ENCODE data around the gene FAM149B1.

FAM149B1 gene

DNA sequence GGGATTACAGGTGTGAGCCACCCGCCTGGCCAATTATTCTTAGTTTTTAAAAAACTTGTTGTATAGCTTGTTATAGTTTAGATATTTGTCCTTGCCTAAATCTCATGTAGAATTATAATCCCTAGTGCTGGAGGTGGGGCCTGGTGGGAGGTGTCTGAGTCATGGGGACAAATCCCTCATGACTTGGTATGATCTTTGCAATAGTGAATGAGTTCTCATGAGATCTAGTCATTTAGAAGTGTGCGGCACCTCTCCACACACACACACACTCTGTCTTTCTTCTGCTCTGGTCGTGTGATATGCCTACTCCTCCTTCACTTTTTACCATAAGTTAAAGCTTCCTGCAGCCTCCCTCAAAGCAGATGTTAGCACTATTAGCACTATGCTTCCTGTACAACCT, 37.2 kb downstream of the FAM149B1 start:
- no peak overlapping the region for H3K4me2 ChIP-seq (ENCODE audit: insufficient read depth, low read length)
- no peaks in the 10 kb centered on the region for H3K27me3 ChIP-seq (ENCODE audit: insufficient read depth, low read length, poor library complexity)
- ATAC-seq (ENCODE audit: insufficient read depth, low read depth) = no peak
- H3K9me3 ChIP-seq (ENCODE audit: insufficient read depth, low read length, severe bottlenecking) = no peaks in the 10 kb centered on the region
- TF ChIP-seq CTCF (IDR thresholded peaks at IDR 0.05; ENCODE audit: borderline replicate concordance, extremely low read depth, low read length, poor library complexity, severe bottlenecking) = no peak
- no peak overlapping the region for H3K9ac ChIP-seq (ENCODE audit: low read depth, low read length)
- no peak overlapping the region for H2AFZ ChIP-seq (ENCODE audit: low read depth, low read length)
- no peaks in the 10 kb centered on the region for H3K4me1 ChIP-seq (ENCODE audit: insufficient read depth, low read length)
- H3K36me3 ChIP-seq (ENCODE audit: insufficient read depth, low read length) = peaks cover 5% of the 10 kb centered on the region; the same call in 1 of the 2 replicates
- no peak overlapping the region for H3K4me3 ChIP-seq (ENCODE audit: low read depth in 1 of 2, low read length in 2 of 2)
- H3K79me2 ChIP-seq (ENCODE audit: insufficient read depth, low read length) = no peaks in the 10 kb centered on the region
- no peaks in the 10 kb centered on the region for H4K20me1 ChIP-seq (ENCODE audit: insufficient read depth, low read length)
- DNase-seq = no peak
- no peak overlapping the region for H3K27ac ChIP-seq (ENCODE audit: low read length)

GRCh38 chr10:73205890-73206289, 38.0 kb downstream of the FAM149B1 start:
- TF ChIP-seq CTCF (IDR thresholded peaks at IDR 0.05; ENCODE audit: borderline replicate concordance, extremely low read depth, low read length, poor library complexity, severe bottlenecking) = no peak
- no peak for TF ChIP-seq EZH2 (IDR thresholded peaks at IDR 0.05; ENCODE audit: borderline replicate concordance, low read depth, low read length, severe bottlenecking)
- Histone ChIP-seq H4K20me1 (ENCODE audit: insufficient read depth, low read length) (no peaks in the 10 kb centered on the region), H3K27ac (ENCODE audit: low read length) (no peak overlapping the region), H3K27me3 (ENCODE audit: insufficient read depth, low read length, poor library complexity) (no peaks in the 10 kb centered on the region), H3K9me3 (ENCODE audit: insufficient read depth, low read length, severe bottlenecking) (no peaks in the 10 kb centered on the region), H2AFZ (ENCODE audit: low read depth, low read length) (no peak overlapping the region), H3K4me1 (ENCODE audit: insufficient read depth, low read length) (no peaks in the 10 kb centered on the region), H3K36me3 (ENCODE audit: insufficient read depth, low read length) (peaks cover 13% of the 10 kb centered on the region; the same call in 1 of the 2 replicates), H3K9ac (ENCODE audit: low read depth, low read length) (no peak overlapping the region), H3K4me3 (ENCODE audit: low read depth in 1 of 2, low read length in 2 of 2) (no peak overlapping the region), H3K79me2 (ENCODE audit: insufficient read depth, low read length) (no peaks in the 10 kb centered on the region), H3K4me2 (ENCODE audit: insufficient read depth, low read length) (no peak overlapping the region)
- ATAC-seq (ENCODE audit: insufficient read depth, low read depth) = no peak
- no peak for DNase-seq

DNA sequence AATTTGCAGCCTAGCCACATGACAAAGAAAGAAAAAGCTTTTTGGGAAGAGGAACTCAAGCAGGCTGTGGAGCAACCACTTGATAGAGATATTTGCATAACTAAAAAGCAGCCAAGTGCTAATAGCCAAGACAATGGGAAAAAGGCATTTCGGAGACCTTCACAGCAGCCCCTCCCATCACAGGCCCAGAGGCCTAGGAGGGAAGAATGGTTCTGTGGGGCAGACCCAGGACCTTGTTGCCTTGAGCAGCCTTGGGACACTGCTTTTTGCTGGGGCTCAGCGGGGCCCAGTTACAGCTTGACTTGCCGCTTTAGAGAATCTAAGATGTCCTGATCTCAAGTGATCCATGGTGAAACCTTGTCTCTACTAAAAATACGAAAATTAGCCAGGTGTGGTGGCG, 38.5 kb downstream of the FAM149B1 start:
- no peak overlapping the region for H3K4me2 ChIP-seq (ENCODE audit: insufficient read depth, low read length)
- peaks cover 14% of the 10 kb centered on the region; the same call in 1 of the 2 replicates for H3K36me3 ChIP-seq (ENCODE audit: insufficient read depth, low read length)
- DNase-seq (no peak), ATAC-seq (ENCODE audit: insufficient read depth, low read depth) (no peak)
- no peaks in the 10 kb centered on the region for H3K27me3 ChIP-seq (ENCODE audit: insufficient read depth, low read length, poor library complexity)
- no peaks in the 10 kb centered on the region for H3K4me1 ChIP-seq (ENCODE audit: insufficient read depth, low read length)
- no peak overlapping the region for H2AFZ ChIP-seq (ENCODE audit: low read depth, low read length)
- H3K4me3 ChIP-seq (ENCODE audit: low read depth in 1 of 2, low read length in 2 of 2) = no peak overlapping the region
- no peak for TF ChIP-seq EZH2 (IDR thresholded peaks at IDR 0.05; ENCODE audit: borderline replicate concordance, low read depth, low read length, severe bottlenecking)
- TF ChIP-seq CTCF (IDR thresholded peaks at IDR 0.05; ENCODE audit: borderline replicate concordance, extremely low read depth, low read length, poor library complexity, severe bottlenecking) = no peak
- H3K9ac ChIP-seq (ENCODE audit: low read depth, low read length) = no peak overlapping the region
- no peaks in the 10 kb centered on the region for H3K79me2 ChIP-seq (ENCODE audit: insufficient read depth, low read length)
- H4K20me1 ChIP-seq (ENCODE audit: insufficient read depth, low read length) = no peaks in the 10 kb centered on the region
- H3K27ac ChIP-seq (ENCODE audit: low read length) = no peak overlapping the region
- H3K9me3 ChIP-seq (ENCODE audit: insufficient read depth, low read length, severe bottlenecking) = no peaks in the 10 kb centered on the region

DNA sequence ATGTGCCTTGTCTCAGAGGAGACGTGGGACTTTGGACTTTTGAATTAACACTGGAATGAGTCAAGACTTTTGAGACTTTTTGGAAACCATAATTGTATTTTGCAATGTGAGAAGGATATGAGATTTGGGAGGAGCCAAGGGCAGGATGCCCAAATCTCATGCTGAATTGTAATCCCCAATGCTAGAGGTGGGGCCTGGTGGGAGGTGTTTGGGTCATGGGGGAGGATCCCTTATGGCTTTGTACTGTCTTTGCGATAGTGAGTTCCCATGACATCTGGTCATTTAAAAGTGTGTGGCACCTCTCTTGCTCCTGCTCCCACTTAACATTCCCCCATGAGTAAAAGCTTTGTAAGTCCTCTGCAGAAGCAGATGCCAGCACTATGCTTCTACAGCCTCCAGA, 40.0 kb downstream of the FAM149B1 start:
- H3K4me1 ChIP-seq (ENCODE audit: insufficient read depth, low read length) = no peaks in the 10 kb centered on the region
- no peaks in the 10 kb centered on the region for H3K9me3 ChIP-seq (ENCODE audit: insufficient read depth, low read length, severe bottlenecking)
- H4K20me1 ChIP-seq (ENCODE audit: insufficient read depth, low read length) = no peaks in the 10 kb centered on the region
- no peak overlapping the region for H3K4me2 ChIP-seq (ENCODE audit: insufficient read depth, low read length)
- no peaks in the 10 kb centered on the region for H3K79me2 ChIP-seq (ENCODE audit: insufficient read depth, low read length)
- H3K27ac ChIP-seq (ENCODE audit: low read length) = no peak overlapping the region
- H2AFZ ChIP-seq (ENCODE audit: low read depth, low read length) = no peak overlapping the region
- TF ChIP-seq CTCF (IDR thresholded peaks at IDR 0.05; ENCODE audit: borderline replicate concordance, extremely low read depth, low read length, poor library complexity, severe bottlenecking) = no peak
- TF ChIP-seq EZH2 (IDR thresholded peaks at IDR 0.05; ENCODE audit: borderline replicate concordance, low read depth, low read length, severe bottlenecking) = no peak
- peaks cover 14% of the 10 kb centered on the region; the same call in 1 of the 2 replicates for H3K36me3 ChIP-seq (ENCODE audit: insufficient read depth, low read length)
- ATAC-seq (ENCODE audit: insufficient read depth, low read depth) (no peak), DNase-seq (no peak)
- no peak overlapping the region for H3K9ac ChIP-seq (ENCODE audit: low read depth, low read length)
- H3K4me3 ChIP-seq (ENCODE audit: low read depth in 1 of 2, low read length in 2 of 2) = no peak overlapping the region
- H3K27me3 ChIP-seq (ENCODE audit: insufficient read depth, low read length, poor library complexity) = no peaks in the 10 kb centered on the region
